ENCODE data around the gene COX4I2.

DNA sequence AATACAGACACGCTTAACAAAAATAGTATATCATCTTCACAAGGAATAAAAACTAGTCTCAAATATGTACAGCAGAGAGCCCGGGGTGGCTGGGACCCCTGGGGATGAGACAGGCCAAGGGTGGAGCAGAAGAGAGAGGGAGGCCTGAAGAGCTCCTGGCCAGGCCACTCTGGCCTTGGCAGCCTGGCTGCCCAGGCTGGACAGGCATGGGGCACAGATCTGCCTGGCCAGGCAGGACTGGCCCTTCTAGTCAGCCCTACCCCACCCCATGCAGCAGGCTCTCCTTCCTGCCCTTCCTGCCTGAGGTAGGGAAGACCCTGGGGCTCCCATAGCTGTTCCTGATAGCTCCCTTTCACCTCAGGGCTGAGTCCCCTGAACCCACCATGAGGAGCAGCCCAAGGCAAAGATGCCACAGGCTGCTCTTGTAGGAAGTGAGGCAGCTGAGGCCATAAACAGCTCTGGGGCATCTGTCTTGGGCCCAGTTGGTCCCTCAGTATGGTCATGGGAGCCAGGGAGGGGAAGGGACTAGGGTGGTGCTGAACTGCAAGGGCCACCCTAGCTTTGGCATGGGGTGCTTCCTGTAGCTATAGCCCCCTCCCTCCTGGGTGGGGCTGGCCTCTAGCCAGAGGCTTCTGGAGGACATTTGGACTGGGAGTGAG is 27.1 kb downstream of the COX4I2 start:
- TF ChIP-seq POLR2A (IDR thresholded peaks at IDR 0.05) = no peak
- TF ChIP-seq, protein P1, sequence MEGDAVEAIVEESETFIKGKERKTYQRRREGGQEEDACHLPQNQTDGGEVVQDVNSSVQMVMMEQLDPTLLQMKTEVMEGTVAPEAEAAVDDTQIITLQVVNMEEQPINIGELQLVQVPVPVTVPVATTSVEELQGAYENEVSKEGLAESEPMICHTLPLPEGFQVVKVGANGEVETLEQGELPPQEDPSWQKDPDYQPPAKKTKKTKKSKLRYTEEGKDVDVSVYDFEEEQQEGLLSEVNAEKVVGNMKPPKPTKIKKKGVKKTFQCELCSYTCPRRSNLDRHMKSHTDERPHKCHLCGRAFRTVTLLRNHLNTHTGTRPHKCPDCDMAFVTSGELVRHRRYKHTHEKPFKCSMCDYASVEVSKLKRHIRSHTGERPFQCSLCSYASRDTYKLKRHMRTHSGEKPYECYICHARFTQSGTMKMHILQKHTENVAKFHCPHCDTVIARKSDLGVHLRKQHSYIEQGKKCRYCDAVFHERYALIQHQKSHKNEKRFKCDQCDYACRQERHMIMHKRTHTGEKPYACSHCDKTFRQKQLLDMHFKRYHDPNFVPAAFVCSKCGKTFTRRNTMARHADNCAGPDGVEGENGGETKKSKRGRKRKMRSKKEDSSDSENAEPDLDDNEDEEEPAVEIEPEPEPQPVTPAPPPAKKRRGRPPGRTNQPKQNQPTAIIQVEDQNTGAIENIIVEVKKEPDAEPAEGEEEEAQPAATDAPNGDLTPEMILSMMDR (IDR thresholded peaks at IDR 0.05) = no peak
